H1 (cell line): ENCODE measurements around the gene CDON. TPM values are rescaled to one million over a fixed set of nuclear protein-coding genes. Genes with fewer than 3 reads are reported as not detected.

Experiments used
- CTCF ChIA-PET: fragments of 300-600 bp; sonication (Branson Sonifier 250); formaldehyde crosslinking; loops from one replicate; lab custom pipeline; 2021; ENCODE audit not compliant: partially characterized antibody; lab: Charles Lee
- POLR2A ChIA-PET: fragments of 300-600 bp; sonication (Branson Sonifier 250); formaldehyde crosslinking; loops from one replicate; lab custom pipeline; 2021; ENCODE audit warnings: inconsistent platforms; ENCODE audit not compliant: partially characterized antibody; lab: Charles Lee
- DNase-seq, 2 experiments: peaks; one replicate each; pipeline versions ENCODE4 v3.0.0 to v3.0.0-alpha.2; 2010 to 2022; ENCODE audit warnings: low spot score in 2 of 2, low read depth in 1 of 2, mixed read lengths in 1 of 2
- FAIRE-seq: peaks from 2 replicates; lab custom pipeline; 2011; peaks lifted over from hg19 to GRCh38; lab: Jason Lieb, UNC
- H2AFZ ChIP-seq: 2 replicates; pipeline ENCODE4 v1.8.1; 2012; ENCODE audit warnings: low read length, inconsistent platforms
- H2AK5ac ChIP-seq: 2 replicates; pipeline ENCODE4 v1.6.1; 2013; ENCODE audit warnings: low read depth, low read length
- H2BK120ac ChIP-seq: replicated peaks from 2 replicates; pipeline ENCODE3; 2013; ENCODE audit warnings: low read depth, low read length, inconsistent platforms
- H2BK12ac ChIP-seq: 2 replicates; pipeline ENCODE4 v1.6.1; 2013; ENCODE audit warnings: low read depth, low read length
- H2BK15ac ChIP-seq: 2 replicates; pipeline ENCODE4 v1.6.1; 2013; ENCODE audit warnings: low read length
- H2BK20ac ChIP-seq: 2 replicates; pipeline ENCODE4 v1.6.1; 2013; ENCODE audit warnings: low read length
- H2BK5ac ChIP-seq: 2 replicates; pipeline ENCODE4 v1.6.1; 2013; ENCODE audit warnings: low read depth, low read length
- H3K14ac ChIP-seq: 2 replicates; pipeline ENCODE4 v1.6.1; 2013; ENCODE audit warnings: inconsistent platforms; ENCODE audit not compliant: insufficient read length
- H3K18ac ChIP-seq: 2 replicates; pipeline ENCODE4 v1.6.1; 2013; ENCODE audit warnings: low read length; ENCODE audit errors: extremely low read depth
- H3K23ac ChIP-seq: 2 replicates; pipeline ENCODE4 v1.6.1; 2013; ENCODE audit warnings: inconsistent platforms; ENCODE audit not compliant: insufficient read length
- H3K23me2 ChIP-seq: 2 replicates; pipeline ENCODE4 v1.6.1; 2013; ENCODE audit warnings: low read depth, low read length
- H3K27ac ChIP-seq: 2 replicates; pipeline ENCODE4 v1.6.1; 2011; ENCODE audit warnings: low read depth, low read length, inconsistent platforms
- H3K27me3 ChIP-seq, 4 experiments: replicated peaks in 1 of 4; 1 replicate in 1 of 4; 2 replicates in 3 of 4; pipeline versions ENCODE4 v1.6.1 to v1.8.1; 2011 to 2013; ENCODE audit warnings: low read length in 3 of 4, mild to moderate bottlenecking in 3 of 4, inconsistent platforms in 2 of 4, mixed read lengths in 2 of 4, moderate library complexity in 1 of 4; ENCODE audit not compliant: control insufficient read depth in 3 of 4, insufficient read depth in 3 of 4; ENCODE audit errors: extremely low read depth in 1 of 4
- H3K36me3 ChIP-seq, 4 experiments: 2 replicates each; pipeline versions ENCODE4 v1.6.1 to v1.8.1; 2011 to 2013; ENCODE audit warnings: mild to moderate bottlenecking in 4 of 4, low read length in 3 of 4, moderate library complexity in 2 of 4, control low read depth in 1 of 4, inconsistent platforms in 1 of 4; ENCODE audit not compliant: insufficient read depth in 4 of 4, control insufficient read depth in 2 of 4
- H3K4ac ChIP-seq: replicated peaks from 2 replicates; pipeline ENCODE3; 2013; ENCODE audit warnings: low read length, low read depth, mixed read lengths, inconsistent platforms; ENCODE audit not compliant: insufficient read length
- H3K4me1 ChIP-seq, 4 experiments: replicated peaks in 1 of 4; 1 replicate in 1 of 4; 2 replicates in 3 of 4; pipeline versions ENCODE4 v1.6.1 to v1.8.1; 2011 to 2013; ENCODE audit warnings: low read length in 3 of 4, inconsistent platforms in 2 of 4, mixed read lengths in 1 of 4; ENCODE audit not compliant: insufficient read depth in 4 of 4, control insufficient read depth in 3 of 4
- H3K4me2 ChIP-seq, 2 experiments: 2 replicates each; pipeline versions ENCODE4 v1.6.1 to v1.8.1; 2011 to 2013; ENCODE audit warnings: low read depth in 2 of 2, low read length in 2 of 2, control low read depth in 1 of 2, inconsistent platforms in 1 of 2, mild to moderate bottlenecking in 1 of 2; ENCODE audit not compliant: insufficient read depth in 1 of 2
- H3K4me3 ChIP-seq, 4 experiments: fragments of 200-600, 300-600 bp in 1 of 4; sonication (generic), shearing (Covaris generic), sonication (Bioruptor Twin) in 1 of 4; 2 replicates each; pipeline versions ENCODE4 v1.5.1 to v1.8.1; 2011 to 2016; ENCODE audit warnings: low read length in 4 of 4, low read depth in 3 of 4, control low read depth in 2 of 4, inconsistent platforms in 2 of 4, mild to moderate bottlenecking in 2 of 4, mixed read lengths in 1 of 4, moderate library complexity in 1 of 4; ENCODE audit not compliant: insufficient read depth in 2 of 4; ENCODE audit errors: extremely low read depth in 1 of 4
- H3K56ac ChIP-seq: replicated peaks from 2 replicates; pipeline ENCODE3; 2013; ENCODE audit warnings: low read depth, mild to moderate bottlenecking, mixed read lengths, low read length, inconsistent platforms; ENCODE audit not compliant: insufficient read length
- H3K79me1 ChIP-seq: 2 replicates; pipeline ENCODE4 v1.6.1; 2013; ENCODE audit warnings: low read depth, low read length, control low read depth
- H3K79me2 ChIP-seq, 2 experiments: 2 replicates each; pipeline versions ENCODE4 v1.6.1 to v1.8.1; 2012 to 2013; ENCODE audit warnings: low read length in 2 of 2, mild to moderate bottlenecking in 2 of 2, inconsistent platforms in 1 of 2; ENCODE audit not compliant: insufficient read depth in 2 of 2, control insufficient read depth in 1 of 2
- H3K9ac ChIP-seq, 4 experiments: replicated peaks in 1 of 4; 1 replicate in 1 of 4; 2 replicates in 3 of 4; pipeline versions ENCODE4 v1.6.1 to v1.8.1; 2011 to 2013; ENCODE audit warnings: low read depth in 3 of 4, low read length in 3 of 4, control low read depth in 2 of 4, mild to moderate bottlenecking in 2 of 4, moderate library complexity in 2 of 4, inconsistent platforms in 1 of 4; ENCODE audit errors: extremely low read depth in 1 of 4
- H3K9me3 ChIP-seq, 2 experiments: 2 replicates each; pipeline versions ENCODE4 v1.6.1 to v1.8.1; 2012 to 2013; ENCODE audit warnings: mild to moderate bottlenecking in 2 of 2, moderate library complexity in 2 of 2, control low read depth in 1 of 2, inconsistent platforms in 1 of 2, low read depth in 1 of 2, low read length in 1 of 2, mixed read lengths in 1 of 2; ENCODE audit not compliant: insufficient read depth in 2 of 2
- H4K20me1 ChIP-seq, 2 experiments: replicated peaks in 1 of 2; 2 replicates each; pipeline versions ENCODE3 to v1.8.1; 2011 to 2013; ENCODE audit warnings: inconsistent platforms in 2 of 2, low read length in 2 of 2, mild to moderate bottlenecking in 1 of 2; ENCODE audit not compliant: insufficient read depth in 2 of 2, control insufficient read depth in 1 of 2
- H4K5ac ChIP-seq: 2 replicates; pipeline ENCODE4 v1.6.1; 2013; ENCODE audit warnings: low read length, low read depth, mixed read lengths, inconsistent platforms; ENCODE audit not compliant: insufficient read length
- H4K8ac ChIP-seq: 2 replicates; pipeline ENCODE4 v1.8.0; 2013; ENCODE audit warnings: mild to moderate bottlenecking, moderate library complexity, low read length, inconsistent platforms; ENCODE audit not compliant: insufficient read depth; ENCODE audit errors: extremely low read depth
- H4K91ac ChIP-seq: replicated peaks from 2 replicates; pipeline ENCODE3; 2013; ENCODE audit warnings: low read length, mixed read lengths, inconsistent platforms; ENCODE audit not compliant: insufficient read length
- NANOG ChIP-seq: IDR thresholded peaks from 2 replicates; pipeline ENCODE4 v1.6.1; 2011; ENCODE audit warnings: low read length, low read depth, mild to moderate bottlenecking, inconsistent platforms; ENCODE audit not compliant: insufficient read depth, poor library complexity, severe bottlenecking
- SIN3A ChIP-seq, 2 experiments: IDR thresholded peaks in 1 of 2; conservative IDR thresholded peaks in 1 of 2; 2 replicates each; pipeline ENCODE4 v1.6.1; 2011 to 2012; ENCODE audit warnings: low read length in 2 of 2, improper control_type of control experiment in 1 of 2, low read depth in 1 of 2, mild to moderate bottlenecking in 1 of 2
- SIRT6 ChIP-seq: IDR thresholded peaks from one replicate; pipeline ENCODE4 v1.7.1; 2012; ENCODE audit warnings: low read length, inconsistent platforms
- TAF1 ChIP-seq: IDR thresholded peaks from 2 replicates; pipeline ENCODE4 v1.6.1; 2011; ENCODE audit warnings: mild to moderate bottlenecking, low read depth, low read length
- TAF7 ChIP-seq: optimal IDR thresholded peaks from 2 replicates; pipeline ENCODE3; 2011; ENCODE audit warnings: low read depth, mild to moderate bottlenecking, inconsistent platforms, low read length, moderate library complexity, borderline replicate concordance
- TEAD4 ChIP-seq: IDR thresholded peaks from 2 replicates; pipeline ENCODE4 v1.6.1; 2012; ENCODE audit warnings: low read depth, low read length, inconsistent platforms, mixed read lengths
- USF2 ChIP-seq: IDR thresholded peaks from 2 replicates; pipeline ENCODE4 v1.6.1; 2011; ENCODE audit warnings: low read length, improper control_type of control experiment
- WGBS, 2 experiments: shearing (Covaris generic) in 1 of 2; methylation state at CpG; one replicate each; pipeline versions ENCODE4 v1.1.6 to v1.1.7; 2013 to 2015; ENCODE audit warnings: low lambda C conversion rate in 2 of 2, mixed read lengths in 2 of 2, inconsistent platforms in 1 of 2, low coverage in 1 of 2, missing lambda C conversion rate in 1 of 2; ENCODE audit not compliant: insufficient replicate concordance in 2 of 2, insufficient coverage in 1 of 2, insufficient read length in 1 of 2; ENCODE audit errors: extremely low coverage in 1 of 2, missing lambda C conversion rate in 1 of 2; 5-methylcytosine and 5-hydroxymethylcytosine counted together
- polyA plus RNA-seq, 7 experiments: library from polyadenylated mRNA; depleted of rRNA in 3 of 7; stranded (reverse) in 5 of 7; unstranded in 2 of 7; fragments of >200 nt in 5 of 7; fragments of 200-250 nt in 2 of 7; gene quantifications; 1 replicate in 5 of 7; 2 replicates in 1 of 7; 4 replicates in 1 of 7; pipeline versions ENCODE4 v1.2.1 to v1.2.3, GENCODE V29; 2011 to 2013; ENCODE audit warnings: missing spikeins in 2 of 7, mixed read lengths in 2 of 7
- total RNA-seq: library from RNA; stranded (reverse); fragmentation: NEBNext Ultra II Directional; extraction: Animal tissue kit (Norgen Biotek cat#: 25700); gene quantifications from 2 replicates; pipeline ENCODE4 v1.2.1, GENCODE V29; 2021
- TF ChIP-seq, protein P1 (sequence below): IDR thresholded peaks from 2 replicates; pipeline ENCODE4 v1.6.1; 2011; ENCODE audit warnings: low read depth, mild to moderate bottlenecking, low read length; ENCODE audit not compliant: insufficient read depth
- TF ChIP-seq, protein P2 (sequence below): IDR thresholded peaks from 2 replicates; pipeline ENCODE4 v1.6.1; 2012; ENCODE audit warnings: low read length, inconsistent platforms

CDON gene
- total and polyA plus RNA-seq, 2 of the 8 experiments (the other 6 are each of a cell fraction or from before 2014, with no cell fraction given): 11.0 to 32.5 TPM

- CTCF ChIA-PET: interaction anchor here (1.3 to 6.4 kb wide), 7 partner anchors 10 to 85 kb away, joined by 3 to 42 read pairs (median 6); no protein-coding TSS in a partner anchor
- Histone ChIP-seq H3K4me2 (no peak overlapping the region), H2AFZ (no peak overlapping the region), H3K9ac (no peak overlapping the region), H3K36me3 (no peaks in the 10 kb centered on the region), H3K18ac (peak overlapping the region; percentile 48), H2BK20ac (peak overlapping the region; percentile 98), H4K5ac (no peak overlapping the region), H3K14ac (no peak overlapping the region), H4K20me1 (no peaks in the 10 kb centered on the region), H3K27ac (no peak overlapping the region), H4K91ac (peak overlapping the region; percentile 47), H2BK120ac (peak overlapping the region; percentile 18), H2BK15ac (peak overlapping the region; percentile 98), H3K23me2 (0 out of 2 replicates have a peak, but pooled peaks cover 3% of the 10 kb centered on the region), H2AK5ac (peak overlapping the region; percentile 29; the same call in 1 of the 2 replicates), H3K56ac (no peak overlapping the region), H3K27me3 (no peaks in the 10 kb centered on the region; a peak in 1 of 7 replicates), H3K79me2 (no peaks in the 10 kb centered on the region), H3K4me3 (no peak overlapping the region), H3K4ac (no peak overlapping the region), H3K4me1 (peaks cover 7 to 35% (median 18%) of the 10 kb centered on the region in 4 experiments), H2BK5ac (0 out of 2 replicates have a peak overlapping the region, but pooled peaks have one; percentile 81), H3K79me1 (no peaks in the 10 kb centered on the region), H3K23ac (no peak overlapping the region), H3K9me3 (no peaks in the 10 kb centered on the region), H2BK12ac (peak overlapping the region; percentile 80), H4K8ac (no peak overlapping the region)
- POLR2A ChIA-PET: interaction anchor here (1.4 to 2.1 kb wide), 3 partner anchors 10 to 20 kb away, joined by 3 to 6 read pairs (median 6); no protein-coding TSS in a partner anchor
- FAIRE-seq: no peak
- WGBS, 2 experiments: 68% methylated on average over 7 of the region's 7 CpGs; no CpG with 5 or more reads in 1 of the 2 experiments
- no peak for DNase-seq
- TF ChIP-seq USF2 (no peak), TAF7 (no peak), TEAD4 (no peak), TAF1 (no peak), SIRT6 (no peak), SIN3A (conservative IDR thresholded peaks at IDR 0.05 in 1 of 2, IDR thresholded peaks at IDR 0.05 in 1 of 2; ENCODE audit: low read depth in 1 of 2, low read length in 2 of 2) (no peak), NANOG (no peak)
- TF ChIP-seq, protein P1, sequence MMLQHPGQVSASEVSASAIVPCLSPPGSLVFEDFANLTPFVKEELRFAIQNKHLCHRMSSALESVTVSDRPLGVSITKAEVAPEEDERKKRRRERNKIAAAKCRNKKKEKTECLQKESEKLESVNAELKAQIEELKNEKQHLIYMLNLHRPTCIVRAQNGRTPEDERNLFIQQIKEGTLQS: no peak
- TF ChIP-seq, protein P2, sequence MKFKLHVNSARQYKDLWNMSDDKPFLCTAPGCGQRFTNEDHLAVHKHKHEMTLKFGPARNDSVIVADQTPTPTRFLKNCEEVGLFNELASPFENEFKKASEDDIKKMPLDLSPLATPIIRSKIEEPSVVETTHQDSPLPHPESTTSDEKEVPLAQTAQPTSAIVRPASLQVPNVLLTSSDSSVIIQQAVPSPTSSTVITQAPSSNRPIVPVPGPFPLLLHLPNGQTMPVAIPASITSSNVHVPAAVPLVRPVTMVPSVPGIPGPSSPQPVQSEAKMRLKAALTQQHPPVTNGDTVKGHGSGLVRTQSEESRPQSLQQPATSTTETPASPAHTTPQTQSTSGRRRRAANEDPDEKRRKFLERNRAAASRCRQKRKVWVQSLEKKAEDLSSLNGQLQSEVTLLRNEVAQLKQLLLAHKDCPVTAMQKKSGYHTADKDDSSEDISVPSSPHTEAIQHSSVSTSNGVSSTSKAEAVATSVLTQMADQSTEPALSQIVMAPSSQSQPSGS: no peak
Measured at GRCh38 chr11:126102436-126102981, 39.8 kb upstream of the CDON start.
